ENCODE measurements around the gene KLHL2.

The KLHL2 gene

DNA sequence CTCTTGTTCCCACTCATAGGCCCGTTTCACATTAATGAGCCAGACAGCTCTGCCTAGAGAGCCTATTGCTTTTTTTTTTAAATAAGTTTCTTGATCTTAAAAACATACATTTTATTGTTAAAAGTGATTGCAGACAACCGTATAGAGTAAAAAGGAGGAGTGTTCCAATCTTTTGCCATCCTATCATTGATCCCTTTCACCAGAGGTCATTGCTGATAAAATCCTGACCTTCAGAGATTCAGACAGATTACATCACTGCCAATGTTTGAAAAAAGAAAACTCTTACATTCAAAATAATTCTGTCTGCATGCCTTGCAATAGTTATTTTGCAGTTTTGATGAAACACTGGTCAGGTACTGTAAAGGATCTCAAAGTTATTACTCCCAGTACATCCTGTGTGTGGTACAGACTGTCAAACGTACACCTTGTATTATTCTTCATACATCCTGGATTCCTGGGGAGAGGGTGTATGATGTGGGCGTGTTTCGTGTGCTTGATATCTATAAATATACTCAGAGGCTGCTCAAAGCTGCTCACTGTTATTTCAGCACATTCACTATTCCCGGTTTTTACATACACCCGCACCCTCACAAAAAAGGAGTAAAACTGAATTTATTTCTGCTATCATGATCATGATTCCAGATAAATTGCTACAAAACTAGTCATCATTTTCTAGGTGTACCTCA lies 15.4 kb upstream of the KLHL2 start:
- DNase-seq (ENCODE audit: low spot score) = no peak
- in situ Hi-C loops (cut with MboI; ENCODE audit: low sequenced_read_pairs, unreplicated experiment) = no loop called here
- TF ChIP-seq, protein P1, sequence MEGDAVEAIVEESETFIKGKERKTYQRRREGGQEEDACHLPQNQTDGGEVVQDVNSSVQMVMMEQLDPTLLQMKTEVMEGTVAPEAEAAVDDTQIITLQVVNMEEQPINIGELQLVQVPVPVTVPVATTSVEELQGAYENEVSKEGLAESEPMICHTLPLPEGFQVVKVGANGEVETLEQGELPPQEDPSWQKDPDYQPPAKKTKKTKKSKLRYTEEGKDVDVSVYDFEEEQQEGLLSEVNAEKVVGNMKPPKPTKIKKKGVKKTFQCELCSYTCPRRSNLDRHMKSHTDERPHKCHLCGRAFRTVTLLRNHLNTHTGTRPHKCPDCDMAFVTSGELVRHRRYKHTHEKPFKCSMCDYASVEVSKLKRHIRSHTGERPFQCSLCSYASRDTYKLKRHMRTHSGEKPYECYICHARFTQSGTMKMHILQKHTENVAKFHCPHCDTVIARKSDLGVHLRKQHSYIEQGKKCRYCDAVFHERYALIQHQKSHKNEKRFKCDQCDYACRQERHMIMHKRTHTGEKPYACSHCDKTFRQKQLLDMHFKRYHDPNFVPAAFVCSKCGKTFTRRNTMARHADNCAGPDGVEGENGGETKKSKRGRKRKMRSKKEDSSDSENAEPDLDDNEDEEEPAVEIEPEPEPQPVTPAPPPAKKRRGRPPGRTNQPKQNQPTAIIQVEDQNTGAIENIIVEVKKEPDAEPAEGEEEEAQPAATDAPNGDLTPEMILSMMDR (IDR thresholded peaks at IDR 0.05; ENCODE audit: borderline replicate concordance, control extremely low read depth, extremely low read depth, insufficient read depth, missing control alignments) = no peak

DNA sequence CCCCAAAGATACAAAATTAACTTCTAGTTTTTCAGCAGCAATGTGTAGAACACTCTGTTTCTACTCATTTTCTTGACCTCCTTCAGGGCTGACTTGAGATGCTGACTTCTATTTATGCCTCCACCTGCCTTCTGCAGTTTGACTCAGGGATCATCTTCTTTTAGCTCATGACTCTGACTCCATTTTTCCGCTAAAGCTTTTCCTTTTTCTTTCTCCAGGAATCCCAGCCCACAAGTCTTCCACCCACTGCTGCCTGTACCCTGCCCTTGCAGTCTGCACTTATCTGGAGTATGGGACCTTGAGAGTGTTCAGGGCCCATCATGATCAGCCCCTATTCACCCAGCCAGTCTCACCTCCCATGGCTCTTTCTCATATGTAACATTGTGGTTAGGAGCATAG lies 14.9 kb upstream of the KLHL2 start:
- TF ChIP-seq, protein P1 (IDR thresholded peaks at IDR 0.05; ENCODE audit: borderline replicate concordance, control extremely low read depth, extremely low read depth, insufficient read depth, missing control alignments) = no peak
- in situ Hi-C loops (cut with MboI; ENCODE audit: low sequenced_read_pairs, unreplicated experiment) = no loop called here
- no peak for DNase-seq (ENCODE audit: low spot score)

DNA sequence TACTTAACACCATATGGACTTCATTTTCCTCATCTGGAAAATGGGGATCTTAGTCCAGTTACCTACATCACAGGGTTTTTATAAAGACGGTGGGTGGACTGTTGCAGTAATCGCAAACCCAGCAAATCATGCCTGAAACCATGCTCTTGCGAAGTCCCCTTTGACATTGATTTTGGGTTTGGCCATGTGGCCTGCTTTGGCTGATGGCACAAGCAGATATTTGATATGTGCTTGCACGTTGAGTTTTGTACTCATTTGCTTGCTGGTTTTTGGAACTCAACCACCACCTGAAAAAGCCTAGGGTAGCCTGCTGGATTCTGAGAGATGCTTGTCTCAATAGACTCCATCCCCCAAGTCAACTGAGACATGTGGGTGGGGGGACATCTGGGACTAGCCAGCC lies 14.4 kb upstream of the KLHL2 start:
- DNase-seq (ENCODE audit: low spot score) = no peak
- TF ChIP-seq, protein P1 (IDR thresholded peaks at IDR 0.05; ENCODE audit: borderline replicate concordance, control extremely low read depth, extremely low read depth, insufficient read depth, missing control alignments) = no peak
- in situ Hi-C loops (cut with MboI; ENCODE audit: low sequenced_read_pairs, unreplicated experiment) = no loop called here

DNA sequence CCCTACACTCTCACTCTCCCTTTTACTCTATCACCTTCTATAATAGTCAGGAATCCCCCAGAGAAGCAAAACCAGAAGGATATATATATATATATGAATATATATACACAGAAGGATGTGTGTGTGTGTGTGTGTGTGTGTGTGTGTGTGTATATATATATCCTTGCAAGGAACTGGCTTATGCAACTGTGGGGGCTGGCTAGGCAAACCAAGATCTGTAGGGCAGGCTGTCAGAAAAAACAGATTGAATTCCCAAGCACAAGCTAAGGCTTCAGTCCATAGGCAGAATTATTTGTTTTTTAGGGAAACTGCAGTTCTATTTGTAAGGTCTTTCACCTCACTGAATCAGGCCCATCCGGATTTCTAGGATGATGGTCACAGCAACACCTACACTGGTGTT lies 13.0 kb upstream of the KLHL2 start:
- TF ChIP-seq, protein P1 (IDR thresholded peaks at IDR 0.05; ENCODE audit: borderline replicate concordance, control extremely low read depth, extremely low read depth, insufficient read depth, missing control alignments) = no peak
- DNase-seq (ENCODE audit: low spot score) = no peak
- in situ Hi-C loops (cut with MboI; ENCODE audit: low sequenced_read_pairs, unreplicated experiment) = no loop called here

DNA sequence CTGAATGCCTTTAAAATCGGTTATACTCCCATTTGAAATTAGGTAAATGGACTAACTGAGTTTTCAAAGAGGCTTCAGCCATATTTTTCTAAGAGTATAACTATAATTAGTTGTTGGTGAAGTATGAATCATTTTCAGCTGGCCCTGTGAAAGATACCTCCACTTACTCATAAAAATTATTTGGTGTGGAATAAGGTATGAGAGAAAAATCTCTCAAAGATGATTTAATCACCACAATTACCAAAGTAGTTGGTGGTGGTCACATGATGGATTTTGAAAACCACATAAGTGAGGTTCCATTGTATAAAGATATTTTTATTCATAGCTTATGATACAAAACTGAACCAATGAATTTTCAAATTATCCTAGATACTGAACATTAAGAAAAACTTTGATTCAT lies 9.0 kb upstream of the KLHL2 start:
- in situ Hi-C loops (cut with MboI; ENCODE audit: low sequenced_read_pairs, unreplicated experiment) = no loop called here
- TF ChIP-seq, protein P1 (IDR thresholded peaks at IDR 0.05; ENCODE audit: borderline replicate concordance, control extremely low read depth, extremely low read depth, insufficient read depth, missing control alignments) = no peak
- no peak for DNase-seq (ENCODE audit: low spot score)

DNA sequence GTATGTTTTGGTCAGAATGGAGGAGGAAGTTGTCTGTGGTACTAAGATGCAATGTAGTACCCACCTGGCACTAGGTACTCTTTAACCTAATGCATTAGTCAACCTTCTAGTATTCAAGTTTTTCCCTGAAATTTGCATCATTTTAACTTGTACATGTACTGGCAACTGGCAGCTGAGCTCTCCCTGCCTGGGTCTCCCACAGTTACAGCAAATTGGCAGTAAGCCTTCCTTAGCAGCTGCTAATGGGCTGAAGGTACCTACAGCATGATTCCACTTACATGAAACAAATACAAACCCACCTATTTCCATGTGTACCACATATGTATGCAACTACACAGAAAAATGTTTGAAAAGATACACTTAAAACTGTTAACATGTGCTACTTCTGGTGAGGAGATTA lies 8.1 kb upstream of the KLHL2 start:
- TF ChIP-seq, protein P1 (IDR thresholded peaks at IDR 0.05; ENCODE audit: borderline replicate concordance, control extremely low read depth, extremely low read depth, insufficient read depth, missing control alignments) = no peak
- no peak for DNase-seq (ENCODE audit: low spot score)
- in situ Hi-C loops (cut with MboI; ENCODE audit: low sequenced_read_pairs, unreplicated experiment) = no loop called here

Measured in GM13976 (cell line).